ENCODE results near the gene SEMA5B.

SEMA5B gene

GRCh38 chr3:122967356-122967755 is 60.2 kb downstream of the SEMA5B start:
- TF ChIP-seq CTCF (IDR thresholded peaks at IDR 0.05; ENCODE audit: extremely low read depth, missing control alignments), result no peak
- no peak for DNase-seq (ENCODE audit: low spot score)

DNA sequence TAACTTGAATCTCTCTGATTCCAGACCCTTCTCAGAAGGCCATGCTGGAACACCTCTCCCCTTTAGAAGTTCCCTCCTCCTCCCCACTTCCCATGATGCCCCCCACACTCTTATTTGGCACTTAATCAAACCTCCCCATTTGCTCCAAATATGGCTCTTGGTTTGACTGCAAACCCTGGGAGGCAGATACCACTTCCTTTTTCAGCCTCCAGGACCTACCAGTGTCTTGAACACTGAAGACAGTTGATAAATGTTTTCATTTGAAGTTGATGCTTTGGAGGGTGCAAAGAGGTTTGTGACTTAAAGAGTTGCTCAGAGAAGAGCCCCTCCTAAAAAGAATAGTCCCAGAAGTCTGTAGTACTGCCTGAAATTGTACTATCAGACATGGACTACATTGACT is 61.5 kb downstream of the SEMA5B start:
- TF ChIP-seq CTCF (IDR thresholded peaks at IDR 0.05; ENCODE audit: extremely low read depth, missing control alignments), result no peak
- DNase-seq (ENCODE audit: low spot score), result no peak

- DNase-seq (ENCODE audit: low spot score), result no peak
- TF ChIP-seq CTCF (IDR thresholded peaks at IDR 0.05; ENCODE audit: extremely low read depth, missing control alignments), result no peak
Measured at GRCh38 chr3:122964811-122965210, 62.8 kb downstream of the SEMA5B start.

- no peak for DNase-seq (ENCODE audit: low spot score)
- no peak for TF ChIP-seq CTCF (IDR thresholded peaks at IDR 0.05; ENCODE audit: extremely low read depth, missing control alignments)
Measured at GRCh38 chr3:122962149-122962548, 65.4 kb downstream of the SEMA5B start.

- DNase-seq (ENCODE audit: low spot score), result no peak
- no peak for TF ChIP-seq CTCF (IDR thresholded peaks at IDR 0.05; ENCODE audit: extremely low read depth, missing control alignments)
Measured at GRCh38 chr3:122961146-122961545, 66.4 kb downstream of the SEMA5B start.

GRCh38 chr3:122960652-122961051 is 66.9 kb downstream of the SEMA5B start:
- DNase-seq (ENCODE audit: low spot score), result no peak
- no peak for TF ChIP-seq CTCF (IDR thresholded peaks at IDR 0.05; ENCODE audit: extremely low read depth, missing control alignments)

- no peak for DNase-seq (ENCODE audit: low spot score)
- no peak for TF ChIP-seq CTCF (IDR thresholded peaks at IDR 0.05; ENCODE audit: extremely low read depth, missing control alignments)
Measured at GRCh38 chr3:122959339-122959738, 68.2 kb downstream of the SEMA5B start.

Measured in GM20000 (cell line).